Hippocampal formation (tissue), 2 donors: ENCODE results near the gene WDR49.
A peak's percentile ranks its signal among the peaks of the same experiment; 100 is the strongest.

Source experiments
- DNase-seq, 2 donors: peaks; one replicate each; lab custom pipeline; 2025; lab: John Stamatoyannopoulos, UW

WDR49 gene

DNA sequence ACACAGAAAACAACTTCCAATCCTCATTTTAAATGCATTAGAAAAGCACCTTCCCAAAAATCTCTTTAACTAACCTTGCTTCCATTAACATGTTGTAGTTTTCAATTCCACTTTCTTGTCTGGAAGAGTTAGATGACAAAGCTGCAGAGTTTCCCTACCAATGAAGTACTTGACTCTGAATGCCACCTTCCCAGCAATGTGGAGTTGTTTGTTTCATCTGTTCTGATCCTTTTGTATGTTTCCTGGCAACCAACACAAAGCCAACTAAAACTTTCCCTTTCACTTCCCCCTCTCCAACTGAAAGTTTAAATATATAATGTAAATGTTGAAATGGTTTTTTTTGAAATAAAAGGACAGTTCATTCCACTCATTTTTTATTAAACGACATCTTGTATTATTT is at the start of gene WDR49:
TSS of gene WDR49 (minus strand) at position 183 of the 400 bp plus-strand sequence. CDS start 517 bp downstream, outside the sequence.
- no peak for DNase-seq

DNA sequence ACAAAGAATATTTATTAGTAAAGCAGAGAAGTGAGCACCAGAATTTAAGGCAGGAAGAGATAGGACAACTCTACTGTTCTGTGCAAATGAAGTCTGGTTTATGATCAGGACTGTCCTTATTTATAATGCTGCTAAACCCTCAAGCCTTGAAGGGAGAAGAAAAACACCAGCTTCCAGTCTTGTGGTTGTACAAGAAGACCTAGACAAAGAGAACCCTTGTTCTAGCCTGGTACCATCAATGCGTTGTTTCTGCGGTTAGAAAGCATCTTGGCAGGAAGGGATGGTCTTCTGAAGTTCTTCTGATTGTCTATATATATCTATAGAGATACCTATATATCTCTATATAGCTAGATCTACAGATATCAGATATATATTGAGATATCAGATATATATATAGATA is 47.2 kb upstream of the WDR49 start:
- no peak for DNase-seq

DNA sequence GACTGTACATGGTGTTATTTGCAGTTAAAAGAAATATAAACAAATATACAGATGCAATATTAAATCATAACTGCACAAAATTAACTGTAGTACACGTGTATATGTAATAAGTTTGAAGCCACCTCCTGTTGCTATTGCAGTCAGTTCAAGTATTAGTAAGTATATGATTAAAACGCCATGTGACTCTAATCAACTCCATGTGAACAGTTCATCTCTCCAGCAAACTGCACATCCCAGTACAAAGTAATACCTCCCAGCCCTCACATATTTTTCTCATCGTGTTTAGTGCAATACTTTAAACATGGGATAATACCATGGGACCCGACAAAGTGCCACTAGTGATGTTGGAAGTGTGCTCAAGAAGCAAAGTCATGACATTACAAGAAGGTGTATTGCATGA is 46.3 kb upstream of the WDR49 start:
- DNase-seq, result no peak

DNA sequence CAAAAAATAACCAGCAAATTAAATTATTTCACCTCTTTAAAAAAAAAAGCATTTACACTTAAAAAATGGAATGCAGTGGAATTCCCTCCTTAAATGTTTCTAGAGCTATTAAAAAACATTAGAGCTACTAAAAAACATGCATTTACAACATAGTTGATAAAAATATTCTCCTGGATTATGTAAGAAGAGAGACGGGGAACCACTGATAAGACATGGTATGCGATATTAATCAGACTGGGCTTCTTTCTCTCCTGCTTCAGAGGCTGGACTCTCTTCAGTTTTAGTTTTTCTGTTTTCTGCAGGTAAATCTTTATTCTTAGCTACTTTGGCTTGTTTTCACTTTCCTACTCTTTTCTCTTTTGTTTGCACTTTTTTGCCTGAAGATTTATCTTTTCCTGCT is 40.4 kb upstream of the WDR49 start:
- no peak for DNase-seq

DNA sequence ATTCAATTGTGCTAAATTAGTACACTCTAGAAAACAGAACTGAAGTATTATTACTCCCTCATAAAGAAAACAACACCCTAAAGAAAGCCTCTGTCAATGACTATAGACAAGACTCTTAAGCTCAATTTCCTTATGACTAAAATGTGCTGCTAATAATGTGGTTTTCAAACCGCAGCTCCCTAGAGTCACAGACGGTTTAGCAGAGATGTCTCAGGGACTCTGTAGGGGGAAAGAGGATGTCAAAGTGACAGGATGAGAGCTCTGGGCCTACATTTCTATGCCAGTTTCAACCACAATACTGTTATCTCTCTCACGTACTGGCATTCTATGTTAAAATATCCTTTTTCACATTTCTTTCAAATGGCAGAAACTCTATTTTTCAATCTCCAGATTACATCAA is 37.6 kb upstream of the WDR49 start:
- DNase-seq, result no peak

DNA sequence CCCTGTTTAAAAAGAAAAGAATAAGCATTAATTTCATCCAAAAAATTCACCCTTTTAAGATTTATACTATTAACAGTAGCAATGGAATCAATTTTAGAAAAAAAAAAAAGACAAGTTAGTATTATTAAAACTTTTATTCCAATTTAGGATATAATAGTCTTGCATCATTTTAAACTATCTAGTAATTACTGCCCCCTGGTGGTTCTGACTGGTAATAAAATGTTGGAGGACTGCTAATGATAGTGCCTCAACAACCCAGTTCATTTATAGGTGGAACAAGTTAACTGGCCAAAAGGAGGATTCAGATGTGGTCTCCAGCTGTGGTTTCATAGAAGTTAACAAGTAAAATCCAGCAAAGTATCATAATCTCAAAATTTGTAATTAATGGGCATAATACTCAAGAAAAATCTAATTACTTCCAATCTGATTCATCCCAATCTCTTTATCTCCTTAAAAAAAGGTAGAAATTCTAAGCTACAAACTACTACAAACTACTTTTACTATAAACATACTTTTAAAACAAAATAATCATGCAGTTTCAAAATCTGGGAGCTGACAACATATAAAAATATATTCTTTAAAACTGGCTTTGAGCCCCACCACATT is 30.7 kb upstream of the WDR49 start:
- peak; percentile 14 to 18 for DNase-seq

DNA sequence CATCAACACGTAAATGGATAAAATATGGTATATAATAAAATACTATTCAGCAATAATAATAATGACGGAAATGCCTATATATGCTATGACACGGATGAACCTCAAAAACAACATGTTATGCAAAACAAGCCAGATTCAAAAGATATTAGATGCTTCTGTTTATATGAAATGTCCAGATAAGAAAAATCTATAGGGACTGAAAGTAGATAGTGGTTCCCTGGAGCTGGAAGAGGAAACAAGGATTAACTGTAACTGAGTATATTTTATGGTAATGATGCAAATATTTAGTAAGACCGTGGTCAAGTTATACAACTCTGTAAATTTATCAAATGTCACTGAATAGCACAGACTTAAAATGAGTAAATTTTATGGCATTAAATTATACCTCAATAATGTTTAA is 25.8 kb upstream of the WDR49 start:
- no peak for DNase-seq

DNA sequence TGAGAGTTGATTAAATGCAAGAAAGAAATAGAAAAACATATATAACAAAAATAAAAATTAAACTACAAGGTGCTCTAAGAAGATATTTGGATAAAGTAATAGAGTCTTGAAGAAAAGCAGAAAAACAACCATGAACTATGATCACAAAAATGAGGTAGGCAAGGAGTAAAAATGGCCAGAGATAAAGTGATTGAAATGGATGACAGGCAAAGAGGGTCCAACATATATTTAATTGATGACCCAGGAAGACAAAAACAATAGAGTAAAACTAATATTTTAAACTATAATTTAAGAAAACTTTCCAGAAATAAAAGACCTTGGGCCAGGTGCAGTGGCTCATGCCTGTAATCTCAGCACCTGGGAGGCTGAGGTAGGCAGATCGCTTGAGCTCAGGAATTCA is 22.1 kb upstream of the WDR49 start:
- no peak for DNase-seq

DNA sequence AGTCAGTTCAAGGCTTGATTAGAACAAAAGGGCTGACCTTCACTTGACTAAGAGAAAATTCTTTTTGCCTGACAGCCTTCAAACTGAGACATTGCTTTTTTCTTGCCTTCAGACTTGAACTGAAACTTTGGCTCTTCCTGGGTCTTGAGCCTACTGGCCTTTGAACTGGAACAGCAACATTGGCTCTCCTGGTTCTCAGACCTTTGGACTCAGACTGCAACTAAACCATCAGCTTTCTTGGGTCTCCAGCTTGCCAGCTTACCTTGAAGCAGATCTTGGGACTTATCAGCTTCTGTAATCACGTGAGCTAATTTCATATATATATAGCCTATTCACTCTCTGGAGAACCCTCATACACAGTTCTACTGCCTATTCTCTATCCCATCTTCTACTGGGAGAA is 19.5 kb upstream of the WDR49 start:
- no peak for DNase-seq

DNA sequence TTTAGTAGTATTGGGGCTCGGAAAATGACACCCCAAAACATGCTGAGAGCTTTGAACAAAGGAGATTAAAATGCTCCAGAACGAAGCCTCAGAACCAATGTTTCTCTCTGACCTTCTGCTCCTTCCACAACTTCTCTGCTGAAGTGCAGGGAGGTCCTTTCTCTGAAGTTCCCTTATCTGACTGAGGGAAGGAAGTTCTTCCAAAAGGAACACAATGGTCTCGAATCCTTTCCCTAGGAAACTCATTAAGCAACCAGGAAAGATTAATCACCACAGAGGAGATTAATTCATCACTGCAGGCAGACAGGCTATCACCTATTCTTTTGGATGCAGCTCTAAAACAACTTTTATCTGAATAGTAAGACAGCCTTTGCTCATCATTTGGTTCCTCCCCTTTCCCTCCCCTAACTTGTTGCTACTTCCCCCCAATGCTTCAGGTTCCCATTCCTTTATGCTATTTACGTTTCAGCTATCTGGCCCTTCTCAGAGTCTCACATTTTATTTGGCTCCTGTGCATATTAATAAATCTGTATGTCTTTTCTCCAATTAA is 18.2 kb upstream of the WDR49 start:
- no peak for DNase-seq

DNA sequence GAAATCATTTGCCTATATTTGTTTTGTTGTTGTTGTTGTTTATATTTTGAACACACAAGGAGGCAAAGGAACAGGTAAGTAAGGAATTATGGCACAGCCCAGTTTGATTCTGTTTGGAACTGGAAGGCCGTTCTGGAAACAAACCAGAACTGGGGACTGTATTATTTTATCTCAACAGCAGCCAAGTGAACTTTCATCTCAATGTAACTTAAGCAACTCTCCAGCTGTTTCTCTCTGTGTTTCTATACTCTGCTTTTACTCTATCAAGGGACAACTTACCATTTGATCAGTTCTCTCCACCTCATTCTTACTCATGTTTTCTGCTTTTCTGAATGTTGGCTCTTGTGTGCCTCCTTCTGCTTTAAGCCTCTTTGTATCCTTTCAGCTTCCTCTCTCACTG is 16.0 kb upstream of the WDR49 start:
- DNase-seq, result no peak

DNA sequence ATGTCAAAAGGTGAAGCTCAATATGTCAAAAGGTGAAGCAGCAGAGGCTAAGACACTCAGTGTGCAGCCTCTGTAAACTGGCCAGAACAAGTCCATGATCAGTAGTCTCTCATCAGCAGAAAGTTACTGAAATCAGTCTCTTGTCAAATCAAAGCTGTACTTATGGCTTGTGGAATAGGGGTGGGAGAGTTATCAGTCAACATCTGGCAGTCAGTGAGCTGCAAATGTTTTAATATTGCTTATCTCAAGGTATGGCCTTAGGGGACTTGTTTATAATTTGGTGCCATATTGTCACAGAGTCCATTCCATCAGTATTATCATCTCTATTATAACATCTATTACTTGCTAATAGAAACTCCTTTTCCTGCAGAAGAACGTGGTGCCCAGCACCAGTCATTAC is 14.9 kb upstream of the WDR49 start:
- DNase-seq, result no peak

DNA sequence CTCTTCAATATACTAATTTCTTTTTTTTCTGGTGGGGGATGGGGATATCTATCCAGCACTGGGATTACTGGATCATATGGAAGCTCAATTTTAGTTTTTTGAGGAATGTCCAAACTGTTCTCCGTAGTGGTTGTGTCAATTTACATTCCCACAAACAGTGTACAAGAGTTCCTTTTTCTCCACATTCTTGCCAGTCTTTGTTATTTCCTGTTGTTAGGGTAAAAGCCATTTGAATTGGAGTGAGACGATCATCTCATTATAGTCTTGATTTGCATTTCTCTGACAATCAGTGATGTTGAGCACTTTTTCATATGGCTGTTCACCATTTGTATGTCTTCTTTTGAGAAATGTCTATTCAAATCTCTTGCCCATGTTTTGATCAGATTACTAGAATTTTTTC is 12.8 kb upstream of the WDR49 start:
- no peak for DNase-seq

DNA sequence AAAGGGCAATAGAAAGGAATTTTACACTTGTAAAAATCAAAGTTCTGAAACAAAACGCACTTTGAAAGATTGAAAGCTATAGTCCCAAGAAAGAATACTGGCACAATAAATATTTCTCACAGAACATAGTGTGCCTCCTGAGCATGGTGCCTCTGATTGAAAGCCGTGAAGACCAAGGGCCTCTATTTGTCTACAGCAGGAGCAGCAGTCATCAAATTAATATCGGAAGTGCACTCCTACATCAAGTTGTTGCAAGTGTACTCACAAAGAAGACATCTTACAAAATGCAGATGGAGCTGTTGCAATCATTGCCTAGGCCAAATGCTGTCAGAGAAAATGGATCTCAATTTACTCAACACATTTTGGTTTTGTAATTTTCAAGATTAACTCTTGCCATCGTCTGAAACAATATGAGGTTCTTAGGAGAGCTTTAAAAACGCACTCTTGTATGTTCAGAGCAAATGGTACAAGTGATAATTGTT is 9.2 kb upstream of the WDR49 start:
- no peak for DNase-seq

DNA sequence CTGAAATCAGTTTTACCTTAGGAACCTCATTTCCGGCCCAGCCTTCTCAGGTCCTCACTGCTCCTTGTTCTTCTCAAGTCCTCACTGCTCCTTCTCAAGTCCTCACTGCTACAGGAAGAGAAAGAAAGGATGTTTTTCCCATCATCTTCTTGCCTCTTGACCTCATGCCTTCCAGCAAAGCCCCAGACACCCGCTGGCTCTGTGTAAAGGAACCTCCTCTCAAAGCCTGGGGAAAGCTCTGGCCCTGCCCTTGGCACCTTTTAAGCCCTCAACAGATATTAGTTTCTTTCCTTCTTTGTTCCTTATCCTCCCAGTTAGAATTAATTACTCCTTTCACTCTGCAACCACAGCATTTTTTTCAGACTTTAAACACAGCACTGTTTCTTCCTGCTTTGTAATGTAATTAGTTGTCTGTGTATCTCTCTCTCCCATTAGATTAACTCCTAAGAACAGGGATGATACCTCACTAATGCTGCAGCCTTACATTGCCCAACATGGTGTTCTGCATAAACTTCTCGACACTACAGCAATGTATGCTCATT is 4.0 kb upstream of the WDR49 start:
- DNase-seq, result no peak

DNA sequence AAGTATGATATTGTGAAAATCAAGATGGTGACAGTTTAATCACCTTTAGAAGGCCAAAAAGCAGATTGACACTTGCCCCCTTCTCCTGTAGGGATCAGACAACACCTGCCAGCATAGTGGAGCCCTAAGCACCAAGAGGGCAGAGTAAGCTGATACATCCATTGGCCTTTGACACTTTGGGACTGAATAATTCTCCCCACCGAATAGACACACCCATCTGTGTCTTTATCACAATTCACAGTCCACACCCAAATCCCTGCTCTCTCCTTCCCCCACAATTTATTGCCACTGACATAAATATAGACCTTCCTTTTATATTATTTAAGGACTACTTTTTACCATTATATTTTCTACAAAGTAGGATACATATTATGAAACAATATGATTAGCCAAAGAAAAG is 3.1 kb upstream of the WDR49 start:
- DNase-seq, result no peak

DNA sequence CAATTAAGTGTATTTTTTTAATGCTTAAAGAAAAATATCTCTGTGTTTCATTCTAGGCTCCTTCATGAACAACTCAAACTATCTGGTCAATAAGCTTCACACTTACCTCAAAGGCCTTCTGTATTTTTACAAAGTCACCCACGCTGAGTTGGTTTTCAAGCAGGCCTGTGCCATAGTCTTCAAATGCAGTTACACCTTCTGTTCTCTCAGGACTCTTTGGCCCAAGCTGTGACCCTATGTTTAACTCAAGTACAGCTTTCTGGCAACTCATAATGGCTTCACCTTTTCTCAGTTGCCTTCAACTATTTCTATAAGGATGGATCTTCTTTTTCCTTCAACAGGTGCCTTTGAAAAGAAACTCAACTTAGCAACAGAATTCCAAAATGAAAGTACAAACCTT is 587 bp downstream of the WDR49 start:
- DNase-seq, result no peak

DNA sequence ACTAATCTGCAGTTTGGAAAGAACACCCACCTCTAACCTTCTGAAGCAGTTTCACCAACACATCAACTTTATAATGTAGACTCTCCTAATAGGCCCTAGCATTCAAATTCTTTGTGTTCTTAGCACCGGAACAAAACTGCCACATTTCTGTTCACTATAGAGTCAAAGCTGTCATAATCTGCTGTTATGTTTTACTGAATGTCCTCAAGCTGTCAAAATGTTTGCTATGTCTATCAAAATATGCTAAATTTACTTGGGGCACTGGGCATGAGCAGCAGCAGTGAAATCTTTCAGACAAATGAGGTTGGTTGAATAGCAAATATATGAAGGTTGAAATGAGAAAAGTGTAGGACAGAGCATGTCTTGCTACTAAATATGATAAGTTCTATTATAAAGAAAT is 1.9 kb downstream of the WDR49 start:
- no peak for DNase-seq

DNA sequence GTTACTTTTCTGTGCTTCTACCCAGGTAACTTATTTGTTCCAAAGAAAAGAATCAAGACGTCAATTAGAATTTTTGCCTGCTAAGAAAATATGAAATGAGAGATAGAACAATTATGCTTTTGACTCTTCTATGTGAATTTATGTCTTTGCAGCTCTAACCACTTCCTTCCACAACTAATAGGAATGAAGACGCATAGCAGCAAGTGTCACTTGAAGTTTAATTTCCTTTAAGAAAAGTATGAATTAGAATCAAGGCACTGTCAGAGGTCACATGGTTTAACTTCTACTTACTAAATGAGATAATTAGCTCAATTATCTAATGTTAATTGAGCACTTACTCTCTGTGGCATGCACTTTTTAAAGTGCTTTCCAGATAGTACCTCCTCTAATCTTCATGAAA is 3.3 kb downstream of the WDR49 start:
- no peak for DNase-seq

DNA sequence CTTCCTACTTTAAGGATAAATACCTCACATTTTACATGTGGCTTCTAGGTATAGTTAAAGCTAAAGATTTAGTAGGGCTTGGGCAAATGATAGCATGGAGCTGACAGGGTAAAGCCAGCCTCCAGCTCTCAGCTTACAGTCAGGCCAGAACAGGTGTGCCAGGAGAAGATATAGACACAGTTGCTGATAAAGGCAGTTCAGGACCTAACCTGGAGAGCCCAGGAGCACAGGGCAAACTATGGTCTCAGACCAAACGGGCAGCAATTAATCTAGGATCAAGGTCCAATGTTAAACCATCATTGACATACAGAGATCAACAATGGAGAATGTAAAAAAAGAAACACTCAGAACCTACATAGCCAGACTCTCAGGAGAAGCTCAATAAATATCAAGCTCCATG is 4.0 kb downstream of the WDR49 start:
- DNase-seq, result no peak

DNA sequence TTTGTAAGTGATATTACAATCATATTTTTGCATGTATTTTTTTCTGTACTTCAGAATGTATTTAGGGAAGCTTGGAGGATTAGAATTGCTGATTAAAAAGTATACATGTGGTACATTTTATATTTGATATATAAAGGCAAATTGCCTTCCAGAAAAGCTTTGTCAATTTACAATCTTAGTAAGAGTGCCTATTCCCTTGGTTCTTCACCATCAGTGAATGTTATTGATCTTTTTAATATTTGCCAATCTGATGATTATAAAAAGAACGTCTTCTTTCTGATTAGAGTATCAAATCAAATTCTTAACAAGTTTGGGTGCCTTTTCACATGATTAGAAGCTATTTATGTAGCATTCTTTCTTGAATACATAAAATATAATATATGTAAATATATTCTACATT is 9.1 kb downstream of the WDR49 start:
- DNase-seq, result no peak

DNA sequence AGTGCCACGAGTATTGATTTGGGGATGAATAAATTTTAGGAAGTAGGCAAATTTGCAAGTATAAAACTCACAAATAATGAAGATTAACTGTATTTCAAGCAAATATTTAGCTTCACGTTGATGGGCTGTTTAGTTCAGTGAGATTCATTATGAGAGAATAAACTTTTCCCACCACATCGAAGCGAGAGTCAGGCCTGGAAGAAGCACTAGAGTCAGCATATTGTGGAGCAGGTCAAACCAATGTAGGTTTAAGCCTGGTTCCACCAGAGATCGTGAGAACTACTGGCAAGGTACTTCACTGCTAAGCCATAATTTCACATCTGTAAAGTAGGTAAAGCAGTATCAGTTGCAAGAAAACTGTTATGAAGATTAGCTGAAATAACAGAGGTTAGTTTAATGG is 22.3 kb downstream of the WDR49 start:
- DNase-seq, result no peak

DNA sequence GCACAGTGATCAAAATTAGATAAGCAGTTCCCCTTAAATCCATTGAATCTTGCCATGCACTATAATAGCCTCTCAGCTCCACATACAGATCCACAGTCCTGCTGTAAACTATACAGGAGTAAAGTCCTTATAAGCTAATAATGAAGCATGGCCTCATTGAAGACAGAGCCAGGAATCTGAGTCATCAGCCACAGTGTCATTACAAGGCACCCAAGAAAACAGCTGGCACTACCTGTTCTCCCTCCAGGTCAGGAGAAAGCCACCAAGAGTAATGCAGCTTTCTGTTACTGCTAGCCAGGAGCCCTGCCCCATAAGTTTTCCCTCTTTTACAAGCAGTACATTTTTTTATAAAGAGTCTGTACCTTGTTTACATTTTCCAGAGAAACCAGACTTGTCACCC is 27.3 kb downstream of the WDR49 start:
- no peak for DNase-seq

DNA sequence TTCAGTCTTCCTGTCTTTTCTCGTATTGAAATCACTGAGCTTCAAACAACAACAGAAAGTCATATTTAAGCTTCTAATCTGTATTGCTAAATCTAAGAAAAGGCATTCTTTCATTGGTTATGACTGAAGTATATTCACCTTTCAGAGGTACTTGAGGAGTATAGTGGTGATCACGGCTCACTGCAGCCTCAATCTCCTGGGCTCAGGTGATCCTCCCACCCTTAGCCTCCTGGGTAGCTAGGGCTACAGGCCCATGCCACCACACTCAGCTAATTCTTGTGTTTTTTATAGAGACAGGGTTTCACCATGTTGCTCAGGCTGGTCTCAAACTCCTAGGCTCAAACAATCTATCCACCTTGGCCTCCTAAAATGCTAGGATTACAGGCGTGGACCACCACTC is 38.7 kb downstream of the WDR49 start:
- no peak for DNase-seq
